Epithelial cell of esophagus (primary cell): ENCODE measurements around the gene C1orf116.

Source experiments
- DNase-seq: peaks from one replicate; pipeline ENCODE4 v3.0.0; 2010; ENCODE audit warnings: low read depth
- H3K4me3 ChIP-seq: 2 replicates; pipeline ENCODE4 v1.5.1; 2011; ENCODE audit warnings: mild to moderate bottlenecking, low read length, control low read depth
- TF ChIP-seq, protein P1 (sequence below): IDR thresholded peaks from 2 replicates; pipeline ENCODE4 v1.5.1; 2011; ENCODE audit warnings: low read depth, mild to moderate bottlenecking, low read length, control low read depth, inconsistent platforms; ENCODE audit not compliant: insufficient read depth; ENCODE audit errors: missing control alignments

C1orf116 gene

GRCh38 chr1:207015791-207016190 lies 16.8 kb downstream of the C1orf116 start:
- TF ChIP-seq, protein P1, sequence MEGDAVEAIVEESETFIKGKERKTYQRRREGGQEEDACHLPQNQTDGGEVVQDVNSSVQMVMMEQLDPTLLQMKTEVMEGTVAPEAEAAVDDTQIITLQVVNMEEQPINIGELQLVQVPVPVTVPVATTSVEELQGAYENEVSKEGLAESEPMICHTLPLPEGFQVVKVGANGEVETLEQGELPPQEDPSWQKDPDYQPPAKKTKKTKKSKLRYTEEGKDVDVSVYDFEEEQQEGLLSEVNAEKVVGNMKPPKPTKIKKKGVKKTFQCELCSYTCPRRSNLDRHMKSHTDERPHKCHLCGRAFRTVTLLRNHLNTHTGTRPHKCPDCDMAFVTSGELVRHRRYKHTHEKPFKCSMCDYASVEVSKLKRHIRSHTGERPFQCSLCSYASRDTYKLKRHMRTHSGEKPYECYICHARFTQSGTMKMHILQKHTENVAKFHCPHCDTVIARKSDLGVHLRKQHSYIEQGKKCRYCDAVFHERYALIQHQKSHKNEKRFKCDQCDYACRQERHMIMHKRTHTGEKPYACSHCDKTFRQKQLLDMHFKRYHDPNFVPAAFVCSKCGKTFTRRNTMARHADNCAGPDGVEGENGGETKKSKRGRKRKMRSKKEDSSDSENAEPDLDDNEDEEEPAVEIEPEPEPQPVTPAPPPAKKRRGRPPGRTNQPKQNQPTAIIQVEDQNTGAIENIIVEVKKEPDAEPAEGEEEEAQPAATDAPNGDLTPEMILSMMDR, result no peak
- no peak overlapping the region for H3K4me3 ChIP-seq
- DNase-seq, result peak; percentile 42

DNA sequence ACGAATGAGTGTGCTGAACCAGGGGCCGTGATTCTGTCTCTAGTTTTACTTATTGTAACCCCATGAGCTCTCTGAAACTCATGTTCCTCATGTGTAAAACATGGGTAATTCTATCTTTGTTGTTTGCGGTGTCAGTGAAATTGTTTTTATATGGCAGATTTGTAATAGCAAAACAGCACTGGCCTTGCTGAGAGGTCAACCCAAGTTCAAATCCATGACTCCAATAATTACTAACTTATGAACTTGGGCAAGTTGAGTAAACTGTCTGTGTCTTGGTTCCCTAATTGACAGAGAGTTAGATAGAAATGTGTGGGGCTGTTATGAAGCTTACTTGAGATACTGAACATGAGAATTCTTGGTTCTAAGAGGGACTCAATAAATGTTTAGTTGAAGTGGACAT lies 17.8 kb downstream of the C1orf116 start:
- DNase-seq, result no peak
- H3K4me3 ChIP-seq, result no peak overlapping the region
- TF ChIP-seq, protein P1, result no peak

- TF ChIP-seq, protein P1, result no peak
- no peak overlapping the region for H3K4me3 ChIP-seq
- DNase-seq, result no peak
Observed at GRCh38 chr1:207013321-207014085, 19.1 kb downstream of the C1orf116 start.

DNA sequence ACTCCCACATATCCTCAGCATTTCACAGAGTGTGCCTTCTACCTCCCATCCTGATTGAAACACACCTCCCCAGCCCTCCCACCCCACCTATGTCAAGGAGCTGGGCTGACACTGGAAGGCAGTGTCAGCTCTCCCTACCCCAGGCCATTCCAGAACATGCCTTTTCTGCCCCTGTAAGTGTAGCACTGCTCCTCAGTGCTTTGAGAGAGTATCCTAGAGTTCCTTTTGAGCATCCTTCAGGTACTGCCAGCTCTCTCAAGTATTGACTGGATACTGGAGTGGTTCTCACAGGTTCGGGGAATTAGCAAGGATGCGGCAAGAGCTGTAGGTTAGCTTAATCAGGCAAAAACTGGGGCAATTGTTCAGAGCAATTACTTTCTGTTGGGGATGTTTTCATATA lies 21.8 kb downstream of the C1orf116 start:
- TF ChIP-seq, protein P1, result no peak
- no peak overlapping the region for H3K4me3 ChIP-seq
- DNase-seq, result no peak

DNA sequence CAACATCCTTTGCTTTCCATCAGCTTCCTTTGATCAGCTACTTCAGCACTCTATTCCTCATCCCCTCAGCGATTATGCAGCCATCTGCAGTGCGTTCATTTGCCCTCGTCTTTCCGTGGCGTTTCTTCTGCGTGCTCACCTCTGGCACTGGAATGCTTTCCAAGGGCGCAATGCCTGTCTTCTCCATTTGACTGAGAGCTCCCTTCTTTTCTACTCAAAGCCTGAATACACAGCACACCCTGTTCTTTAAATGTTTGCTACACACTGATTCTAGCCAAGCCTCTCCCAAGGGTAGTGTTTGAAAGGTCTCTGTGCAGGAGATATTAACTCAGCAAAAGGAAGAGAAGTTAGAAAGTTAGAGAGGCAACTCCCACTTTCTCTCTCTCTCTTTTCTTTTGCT lies 22.6 kb downstream of the C1orf116 start:
- TF ChIP-seq, protein P1, result no peak
- DNase-seq, result no peak
- H3K4me3 ChIP-seq, result no peak overlapping the region

DNA sequence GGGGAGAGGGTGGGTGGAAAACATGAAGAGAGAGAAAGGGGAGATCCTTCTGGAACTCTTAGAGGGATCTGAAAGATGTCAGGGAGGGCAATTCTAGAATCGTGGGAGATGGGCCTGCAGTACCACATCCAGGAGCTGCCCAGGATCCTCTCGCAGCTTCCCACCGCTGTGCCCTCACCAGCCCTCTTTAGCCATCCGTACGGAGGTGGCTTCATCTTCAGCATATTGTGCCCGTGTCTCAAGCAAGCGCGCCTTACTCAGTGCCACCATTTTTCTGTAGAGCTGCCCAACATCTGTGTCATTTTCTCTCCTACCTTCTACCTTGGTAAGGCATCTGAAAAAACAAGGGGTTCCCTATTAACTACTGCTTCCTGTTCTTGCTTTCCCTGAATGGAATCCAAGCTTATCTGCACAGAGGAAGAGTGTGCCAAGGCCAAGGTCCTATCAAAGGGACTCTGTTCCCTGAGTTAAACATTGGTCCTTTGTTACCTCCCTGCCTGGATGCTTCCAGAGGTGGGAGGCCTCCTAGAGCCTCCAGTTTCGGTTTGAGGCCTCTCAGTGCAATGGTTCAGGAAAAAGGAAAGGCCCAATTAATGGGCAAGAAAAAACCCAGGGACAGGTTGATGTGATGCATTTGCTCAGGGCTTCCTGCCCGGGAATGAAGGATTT lies 23.2 kb downstream of the C1orf116 start:
- no peak overlapping the region for H3K4me3 ChIP-seq
- DNase-seq, result no peak
- TF ChIP-seq, protein P1, result no peak
